Measurements from ENCODE around the gene EFS. TPM values are rescaled to one million over a fixed set of nuclear protein-coding genes. Genes with fewer than 3 reads are reported as not detected.

Gene EFS
- total RNA-seq, 1 experiment from 2014 or later: not detected

DNA sequence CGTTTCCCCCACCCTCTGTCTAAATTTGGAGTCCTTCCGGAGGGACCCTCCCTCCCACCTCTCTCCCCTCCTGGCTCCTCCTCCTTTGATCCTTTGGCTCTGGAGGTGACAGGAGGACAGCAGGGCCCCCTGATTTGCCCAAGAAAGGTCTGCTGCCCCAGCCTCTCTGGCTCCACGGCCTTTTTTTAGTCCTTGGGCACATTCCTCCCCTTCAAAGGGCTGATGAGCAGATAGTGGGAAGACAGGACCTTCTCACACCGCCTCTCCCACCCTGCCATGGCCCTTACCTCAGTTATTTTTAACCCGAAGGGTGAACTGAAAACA, 43.3 kb upstream of the EFS start:
- in situ Hi-C loops (cut with HindIII; ENCODE audit: low pct_unique_long_range_greater_than_20kb, low sequenced_read_pairs) (no loop called here), intact Hi-C loops (cut with micrococcal nuclease; ENCODE audit: unreplicated experiment) (no loop called here)
- no peak overlapping the region for H3K4me3 ChIP-seq (ENCODE audit: low read depth in 2 of 2, low read length in 2 of 2)
- POLR2A ChIA-PET: no interaction called here
- no peak for ATAC-seq
- no peaks in the 10 kb centered on the region for H3K36me3 ChIP-seq (ENCODE audit: control insufficient read depth, insufficient read depth, low read length)
- H3K27ac ChIP-seq (ENCODE audit: low read length): no peak overlapping the region
- H3K27me3 ChIP-seq (ENCODE audit: control insufficient read depth, insufficient read depth, low read length): no peaks in the 10 kb centered on the region; the same call in 1 of the 2 replicates
- CTCF ChIA-PET: no interaction called here
- no peak for DNase-seq (ENCODE audit: low read depth, low spot score)
- H3K4me1 ChIP-seq (ENCODE audit: control insufficient read depth, insufficient read depth, low read length): no peaks in the 10 kb centered on the region
- TF ChIP-seq, protein P1, sequence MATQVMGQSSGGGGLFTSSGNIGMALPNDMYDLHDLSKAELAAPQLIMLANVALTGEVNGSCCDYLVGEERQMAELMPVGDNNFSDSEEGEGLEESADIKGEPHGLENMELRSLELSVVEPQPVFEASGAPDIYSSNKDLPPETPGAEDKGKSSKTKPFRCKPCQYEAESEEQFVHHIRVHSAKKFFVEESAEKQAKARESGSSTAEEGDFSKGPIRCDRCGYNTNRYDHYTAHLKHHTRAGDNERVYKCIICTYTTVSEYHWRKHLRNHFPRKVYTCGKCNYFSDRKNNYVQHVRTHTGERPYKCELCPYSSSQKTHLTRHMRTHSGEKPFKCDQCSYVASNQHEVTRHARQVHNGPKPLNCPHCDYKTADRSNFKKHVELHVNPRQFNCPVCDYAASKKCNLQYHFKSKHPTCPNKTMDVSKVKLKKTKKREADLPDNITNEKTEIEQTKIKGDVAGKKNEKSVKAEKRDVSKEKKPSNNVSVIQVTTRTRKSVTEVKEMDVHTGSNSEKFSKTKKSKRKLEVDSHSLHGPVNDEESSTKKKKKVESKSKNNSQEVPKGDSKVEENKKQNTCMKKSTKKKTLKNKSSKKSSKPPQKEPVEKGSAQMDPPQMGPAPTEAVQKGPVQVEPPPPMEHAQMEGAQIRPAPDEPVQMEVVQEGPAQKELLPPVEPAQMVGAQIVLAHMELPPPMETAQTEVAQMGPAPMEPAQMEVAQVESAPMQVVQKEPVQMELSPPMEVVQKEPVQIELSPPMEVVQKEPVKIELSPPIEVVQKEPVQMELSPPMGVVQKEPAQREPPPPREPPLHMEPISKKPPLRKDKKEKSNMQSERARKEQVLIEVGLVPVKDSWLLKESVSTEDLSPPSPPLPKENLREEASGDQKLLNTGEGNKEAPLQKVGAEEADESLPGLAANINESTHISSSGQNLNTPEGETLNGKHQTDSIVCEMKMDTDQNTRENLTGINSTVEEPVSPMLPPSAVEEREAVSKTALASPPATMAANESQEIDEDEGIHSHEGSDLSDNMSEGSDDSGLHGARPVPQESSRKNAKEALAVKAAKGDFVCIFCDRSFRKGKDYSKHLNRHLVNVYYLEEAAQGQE (IDR thresholded peaks at IDR 0.05; ENCODE audit: insufficient read depth in 1 of 2, low read depth in 2 of 2, low read length in 1 of 2): no peak
- no TSS peak for BruUV-seq (replicated peaks)
- no peaks in the 10 kb centered on the region for H3K9me3 ChIP-seq (ENCODE audit: control insufficient read depth, insufficient read depth, low read depth, low read length)

DNA sequence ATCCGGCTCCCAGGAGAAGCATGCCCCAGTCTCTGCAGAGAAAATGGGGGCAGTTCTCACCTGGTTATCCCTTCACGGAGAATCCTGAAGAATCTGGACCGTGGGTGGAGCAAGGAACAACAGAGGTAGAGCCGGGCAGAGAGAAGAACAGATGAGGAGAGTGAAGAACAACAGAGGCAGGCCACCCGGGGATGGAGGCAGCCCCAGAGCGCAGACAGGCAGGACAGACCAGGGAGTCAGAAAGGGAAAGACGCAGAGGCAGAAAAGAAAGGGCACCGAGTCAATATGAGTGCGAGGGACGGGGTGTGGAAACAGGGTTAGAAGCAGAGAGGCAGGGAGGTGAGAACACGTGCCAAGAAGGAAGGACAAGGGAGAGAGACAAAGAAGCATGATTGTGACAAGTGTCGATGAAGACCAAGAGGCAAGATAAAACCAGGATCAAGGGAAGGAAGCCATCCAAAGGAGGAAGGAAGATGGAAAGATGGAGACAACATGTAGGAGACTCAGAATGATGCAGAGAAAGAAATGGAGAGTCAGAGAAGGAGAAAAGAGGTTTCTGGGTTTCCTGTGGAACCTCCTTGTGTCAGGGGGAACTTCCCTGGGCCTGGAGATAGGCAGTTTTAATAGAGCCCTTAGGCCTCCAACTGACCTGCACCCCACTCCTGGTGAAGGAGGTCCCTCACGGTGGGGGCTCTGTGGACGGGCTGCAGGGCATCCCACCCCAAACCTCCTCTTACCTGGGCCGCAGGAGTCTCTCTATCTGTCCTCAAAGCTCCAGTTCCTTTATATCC, 42.7 kb upstream of the EFS start, which contains the start of gene MYH6:
Gene MYH6, minus strand, starts transcription at position 758 of the 791 bp plus-strand sequence. CDS start 1,050 bp downstream, outside the sequence.
- intact Hi-C loops (cut with micrococcal nuclease; ENCODE audit: unreplicated experiment) (no loop called here), in situ Hi-C loops (cut with HindIII; ENCODE audit: low pct_unique_long_range_greater_than_20kb, low sequenced_read_pairs) (no loop called here)
- Histone ChIP-seq H3K27me3 (ENCODE audit: control insufficient read depth, insufficient read depth, low read length) (no peaks in the 10 kb centered on the region; the same call in 1 of the 2 replicates), H3K9me3 (ENCODE audit: control insufficient read depth, insufficient read depth, low read depth, low read length) (no peaks in the 10 kb centered on the region), H3K36me3 (ENCODE audit: control insufficient read depth, insufficient read depth, low read length) (no peaks in the 10 kb centered on the region), H3K4me1 (ENCODE audit: control insufficient read depth, insufficient read depth, low read length) (no peaks in the 10 kb centered on the region), H3K4me3 (ENCODE audit: low read depth in 2 of 2, low read length in 2 of 2) (no peak within 1 kb of the TSS), H3K27ac (ENCODE audit: low read length) (no peak within 1 kb of the TSS)
- CTCF ChIA-PET: no interaction called here
- no TSS peak for BruUV-seq (replicated peaks)
- no peak for ATAC-seq
- POLR2A ChIA-PET: no interaction called here
- DNase-seq (ENCODE audit: low read depth, low spot score): no peak
- TF ChIP-seq TCF7L2 (IDR thresholded peaks at IDR 0.05; ENCODE audit: low read depth, low read length) (no peak), POLR2AphosphoS5 (IDR thresholded peaks at IDR 0.05; ENCODE audit: low read depth, low read length) (no peak), SIN3A (IDR thresholded peaks at IDR 0.05; ENCODE audit: borderline replicate concordance, insufficient read depth, low read depth, low read length) (no peak)
- TF ChIP-seq, protein P1 (IDR thresholded peaks at IDR 0.05; ENCODE audit: insufficient read depth in 1 of 2, low read depth in 2 of 2, low read length in 1 of 2): no peak
- TF ChIP-seq, protein P2, sequence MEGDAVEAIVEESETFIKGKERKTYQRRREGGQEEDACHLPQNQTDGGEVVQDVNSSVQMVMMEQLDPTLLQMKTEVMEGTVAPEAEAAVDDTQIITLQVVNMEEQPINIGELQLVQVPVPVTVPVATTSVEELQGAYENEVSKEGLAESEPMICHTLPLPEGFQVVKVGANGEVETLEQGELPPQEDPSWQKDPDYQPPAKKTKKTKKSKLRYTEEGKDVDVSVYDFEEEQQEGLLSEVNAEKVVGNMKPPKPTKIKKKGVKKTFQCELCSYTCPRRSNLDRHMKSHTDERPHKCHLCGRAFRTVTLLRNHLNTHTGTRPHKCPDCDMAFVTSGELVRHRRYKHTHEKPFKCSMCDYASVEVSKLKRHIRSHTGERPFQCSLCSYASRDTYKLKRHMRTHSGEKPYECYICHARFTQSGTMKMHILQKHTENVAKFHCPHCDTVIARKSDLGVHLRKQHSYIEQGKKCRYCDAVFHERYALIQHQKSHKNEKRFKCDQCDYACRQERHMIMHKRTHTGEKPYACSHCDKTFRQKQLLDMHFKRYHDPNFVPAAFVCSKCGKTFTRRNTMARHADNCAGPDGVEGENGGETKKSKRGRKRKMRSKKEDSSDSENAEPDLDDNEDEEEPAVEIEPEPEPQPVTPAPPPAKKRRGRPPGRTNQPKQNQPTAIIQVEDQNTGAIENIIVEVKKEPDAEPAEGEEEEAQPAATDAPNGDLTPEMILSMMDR (IDR thresholded peaks at IDR 0.05): no peak

All from Panc1 (cell line).